Trophoblast cell (in vitro differentiated cells and primary cell): ENCODE data around the gene BATF.
A peak's percentile ranks its signal among the peaks of the same experiment; 100 is the strongest.

ENCODE experiments used
- DNase-seq, 2 donors: peaks; one replicate each; pipeline ENCODE4 v3.0.0-alpha.2; 2016
- H2AFZ ChIP-seq: 2 replicates; pipeline ENCODE4 v1.6.1; 2013; ENCODE audit warnings: low read length, moderate library complexity, mild to moderate bottlenecking; ENCODE audit not compliant: insufficient read depth, poor library complexity
- H2AK5ac ChIP-seq: 2 replicates; pipeline ENCODE4 v1.6.1; 2013; ENCODE audit warnings: mild to moderate bottlenecking, low read length
- H2BK120ac ChIP-seq: 2 replicates; pipeline ENCODE4 v1.6.1; 2013; ENCODE audit warnings: low read length, mild to moderate bottlenecking, moderate library complexity; ENCODE audit not compliant: insufficient read depth, poor library complexity
- H2BK12ac ChIP-seq: 2 replicates; pipeline ENCODE4 v1.6.1; 2013; ENCODE audit warnings: mild to moderate bottlenecking, low read length, moderate library complexity
- H2BK5ac ChIP-seq: 2 replicates; pipeline ENCODE4 v1.6.1; 2013; ENCODE audit warnings: low read length, low read depth, moderate library complexity, mild to moderate bottlenecking; ENCODE audit not compliant: poor library complexity
- H3K14ac ChIP-seq: 2 replicates; pipeline ENCODE4 v1.6.1; 2013; ENCODE audit warnings: mild to moderate bottlenecking, low read length
- H3K18ac ChIP-seq: 2 replicates; pipeline ENCODE4 v1.6.1; 2013; ENCODE audit warnings: mild to moderate bottlenecking, low read length
- H3K23ac ChIP-seq: 2 replicates; pipeline ENCODE4 v1.6.1; 2013; ENCODE audit warnings: low read length
- H3K27ac ChIP-seq: 2 replicates; pipeline ENCODE4 v1.5.1; 2013; ENCODE audit warnings: low read depth, mild to moderate bottlenecking, inconsistent platforms, low read length, moderate library complexity
- H3K27me3 ChIP-seq: 2 replicates; pipeline ENCODE4 v1.6.1; 2013; ENCODE audit warnings: inconsistent platforms, mild to moderate bottlenecking, low read length, moderate library complexity; ENCODE audit not compliant: insufficient read depth
- H3K36me3 ChIP-seq, 2 experiments: 1 replicate in 1 of 2; 2 replicates in 1 of 2; pipeline ENCODE4 v1.6.1; 2013; ENCODE audit warnings: low read length in 2 of 2, mild to moderate bottlenecking in 2 of 2, moderate library complexity in 1 of 2; ENCODE audit not compliant: insufficient read depth in 2 of 2, control insufficient read depth in 1 of 2
- H3K4ac ChIP-seq: 2 replicates; pipeline ENCODE4 v1.6.1; 2013; ENCODE audit warnings: low read depth, mild to moderate bottlenecking, low read length, moderate library complexity
- H3K4me1 ChIP-seq, 2 experiments: 1 replicate in 1 of 2; 2 replicates in 1 of 2; pipeline ENCODE4 v1.6.1; 2013; ENCODE audit warnings: low read length in 2 of 2, mild to moderate bottlenecking in 2 of 2, moderate library complexity in 1 of 2; ENCODE audit not compliant: insufficient read depth in 2 of 2, control insufficient read depth in 1 of 2
- H3K4me2 ChIP-seq: 2 replicates; pipeline ENCODE4 v1.6.1; 2013; ENCODE audit warnings: inconsistent platforms, mild to moderate bottlenecking, low read length, moderate library complexity
- H3K4me3 ChIP-seq: 2 replicates; pipeline ENCODE4 v1.5.1; 2013; ENCODE audit warnings: mild to moderate bottlenecking, low read depth, low read length, inconsistent platforms
- H3K79me1 ChIP-seq: one replicate; pipeline ENCODE4 v1.6.1; 2013; ENCODE audit warnings: low read length
- H3K79me2 ChIP-seq: 2 replicates; pipeline ENCODE4 v1.6.1; 2013; ENCODE audit warnings: low read length, mild to moderate bottlenecking; ENCODE audit not compliant: control insufficient read depth, insufficient read depth, poor library complexity
- H3K9ac ChIP-seq: 2 replicates; pipeline ENCODE4 v1.6.1; 2013; ENCODE audit warnings: mild to moderate bottlenecking, low read length
- H3K9me3 ChIP-seq: 2 replicates; pipeline ENCODE4 v1.6.1; 2013; ENCODE audit warnings: low read depth, mild to moderate bottlenecking, control low read depth, inconsistent platforms, low read length; ENCODE audit not compliant: insufficient read depth
- H4K12ac ChIP-seq: 2 replicates; pipeline ENCODE4 v1.6.1; 2013; ENCODE audit warnings: low read depth, mild to moderate bottlenecking, low read length, moderate library complexity
- H4K8ac ChIP-seq: 2 replicates; pipeline ENCODE4 v1.6.1; 2013; ENCODE audit warnings: low read depth, mild to moderate bottlenecking, low read length, moderate library complexity
- H4K91ac ChIP-seq: one replicate; pipeline ENCODE4 v1.6.1; 2013; ENCODE audit warnings: low read depth, mild to moderate bottlenecking, low read length, moderate library complexity
- WGBS: extraction: QIAGEN DNeasy Blood & Tissue Kit; methylation state at CpG from one replicate; pipeline ENCODE4 v1.1.7; 2013; ENCODE audit warnings: missing lambda C conversion rate; ENCODE audit not compliant: insufficient read length, insufficient coverage; ENCODE audit errors: extremely low coverage; 5-methylcytosine and 5-hydroxymethylcytosine counted together

BATF gene

DNA sequence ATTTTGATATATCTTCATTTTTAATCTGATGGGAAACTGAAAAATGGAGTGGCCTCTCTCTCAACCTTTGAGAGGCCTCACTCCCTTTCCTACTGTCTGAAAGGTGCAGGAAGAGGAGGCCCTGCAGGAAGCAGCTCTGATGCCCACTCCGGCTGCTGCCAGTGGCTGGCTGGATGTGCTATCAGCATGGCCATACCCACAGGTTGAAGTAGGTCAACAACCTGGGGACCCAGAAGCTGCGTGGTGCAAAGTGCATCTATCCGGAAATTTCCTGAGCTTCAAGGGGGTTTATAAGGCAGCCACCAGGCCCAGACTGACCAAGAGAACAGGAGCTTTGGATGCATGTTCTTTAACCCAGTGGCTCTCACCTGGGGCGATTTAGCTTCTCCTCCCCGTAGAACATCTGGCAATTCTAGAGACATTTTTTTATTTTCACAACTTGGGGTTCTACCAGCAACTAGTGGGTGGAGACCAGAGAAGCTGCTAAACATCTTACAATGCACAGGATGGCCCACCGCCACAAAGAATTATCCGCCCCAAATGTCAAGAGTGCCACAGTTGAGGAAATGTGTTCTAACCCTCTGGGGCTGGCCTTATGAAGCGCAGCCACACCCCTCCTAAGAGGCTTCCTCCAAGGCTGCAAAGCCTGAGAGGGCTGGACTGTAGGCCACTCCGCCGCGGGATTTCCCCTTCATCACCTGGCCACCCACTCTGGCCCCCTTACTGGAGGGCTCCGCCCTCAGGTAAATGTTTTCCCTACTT lies 8.2 kb upstream of the BATF start:
- Histone ChIP-seq H3K18ac (no peak overlapping the region), H3K23ac (no peak overlapping the region), H2BK5ac (no peak overlapping the region), H4K91ac (no peak overlapping the region), H3K79me2 (no peaks in the 10 kb centered on the region), H2BK120ac (no peak overlapping the region), H3K79me1 (no peaks in the 10 kb centered on the region), H2AFZ (no peak overlapping the region), H3K4ac (no peak overlapping the region), H3K9me3 (no peaks in the 10 kb centered on the region), H3K36me3 (no peaks in the 10 kb centered on the region), H3K4me2 (no peak overlapping the region), H3K27me3 (no peaks in the 10 kb centered on the region), H3K14ac (no peak overlapping the region), H3K4me1 (no peaks in the 10 kb centered on the region), H2AK5ac (no peak overlapping the region), H3K27ac (no peak overlapping the region), H2BK12ac (no peak overlapping the region), H3K9ac (no peak overlapping the region), H4K12ac (no peak overlapping the region), H3K4me3 (no peak overlapping the region), H4K8ac (no peak overlapping the region)
- DNase-seq: no peak
- WGBS: no CpG with 5 or more reads among the region's 12 CpGs

DNA sequence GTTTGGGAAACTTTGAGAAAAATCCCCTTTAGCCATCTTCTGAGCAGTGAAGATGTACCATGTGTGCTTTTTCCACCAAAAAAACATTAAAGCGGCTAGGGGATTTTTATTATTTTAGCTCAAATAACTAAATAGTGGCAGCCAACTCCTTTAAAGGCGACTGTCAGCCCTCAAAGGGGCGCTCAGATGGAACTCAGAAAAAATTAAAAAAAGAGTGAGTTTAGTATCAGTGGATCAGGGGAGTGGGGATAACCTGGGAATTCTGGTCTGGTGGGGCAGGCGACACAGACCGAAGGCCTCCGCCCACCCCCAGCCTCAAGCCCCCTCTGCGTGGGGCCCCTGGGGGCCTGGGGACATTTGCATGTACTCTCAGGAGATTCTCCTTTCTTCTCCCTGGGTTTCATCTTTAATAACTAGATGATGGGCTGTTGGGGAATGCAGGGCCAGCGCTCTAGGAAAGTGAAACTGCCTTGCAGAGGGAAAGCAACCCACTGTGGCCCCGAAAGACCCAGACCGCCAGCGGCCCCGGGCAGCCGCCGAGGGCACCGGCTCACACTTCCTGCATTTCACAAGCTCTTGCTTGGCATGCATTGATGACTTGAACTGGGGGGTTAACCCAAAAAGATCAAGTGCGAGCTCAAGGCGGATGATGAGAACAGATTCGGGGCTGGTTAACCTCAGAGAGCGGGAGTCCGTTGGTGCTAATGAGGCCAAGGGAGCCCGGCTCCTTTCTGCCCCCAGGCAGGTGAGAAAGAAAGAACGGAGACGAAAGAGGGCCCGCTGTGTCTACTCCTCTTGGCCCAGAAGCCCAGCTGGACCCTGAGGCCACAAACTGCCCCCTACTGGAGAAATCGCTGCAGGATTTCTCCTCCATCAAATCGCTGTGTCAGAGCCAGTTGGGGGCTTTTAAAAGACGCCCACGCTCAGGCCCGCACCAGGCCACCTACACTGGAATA lies 7.3 kb upstream of the BATF start:
- Histone ChIP-seq H2AK5ac (no peak overlapping the region), H3K23ac (no peak overlapping the region), H2BK120ac (no peak overlapping the region), H4K91ac (no peak overlapping the region), H3K79me1 (no peaks in the 10 kb centered on the region), H3K4me1 (no peaks in the 10 kb centered on the region), H4K12ac (no peak overlapping the region), H2BK5ac (no peak overlapping the region), H4K8ac (no peak overlapping the region), H3K14ac (no peak overlapping the region), H3K4me2 (no peak overlapping the region), H3K27ac (no peak overlapping the region), H3K36me3 (no peaks in the 10 kb centered on the region), H3K79me2 (no peaks in the 10 kb centered on the region), H3K4me3 (no peak overlapping the region), H2AFZ (no peak overlapping the region), H3K9me3 (no peaks in the 10 kb centered on the region), H2BK12ac (no peak overlapping the region), H3K4ac (no peak overlapping the region), H3K27me3 (no peaks in the 10 kb centered on the region), H3K18ac (no peak overlapping the region), H3K9ac (no peak overlapping the region)
- no CpG with 5 or more reads among the region's 29 CpGs for WGBS
- peak; percentile 12 to 40 for DNase-seq

DNA sequence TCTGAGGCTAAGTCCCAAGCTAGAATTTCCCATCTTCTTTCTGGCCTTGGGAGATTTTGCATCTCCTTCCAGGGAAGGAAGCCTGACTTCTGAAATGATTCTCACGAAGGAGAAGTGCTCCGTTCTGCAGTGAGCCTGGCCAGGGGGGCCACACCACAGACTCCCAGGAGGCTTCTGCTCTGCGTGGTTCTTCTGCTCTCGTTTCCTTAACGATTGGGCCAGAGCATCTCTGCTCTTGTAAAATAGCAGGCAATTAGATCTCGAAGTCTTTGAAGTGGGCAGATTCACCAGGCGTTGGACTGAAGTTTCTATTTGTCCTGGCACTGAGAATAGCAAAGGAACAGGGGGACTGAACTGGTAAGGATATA lies 6.7 kb upstream of the BATF start:
- peaks cover 3% of the 10 kb centered on the region in 2 experiments for H3K4me1 ChIP-seq

DNA sequence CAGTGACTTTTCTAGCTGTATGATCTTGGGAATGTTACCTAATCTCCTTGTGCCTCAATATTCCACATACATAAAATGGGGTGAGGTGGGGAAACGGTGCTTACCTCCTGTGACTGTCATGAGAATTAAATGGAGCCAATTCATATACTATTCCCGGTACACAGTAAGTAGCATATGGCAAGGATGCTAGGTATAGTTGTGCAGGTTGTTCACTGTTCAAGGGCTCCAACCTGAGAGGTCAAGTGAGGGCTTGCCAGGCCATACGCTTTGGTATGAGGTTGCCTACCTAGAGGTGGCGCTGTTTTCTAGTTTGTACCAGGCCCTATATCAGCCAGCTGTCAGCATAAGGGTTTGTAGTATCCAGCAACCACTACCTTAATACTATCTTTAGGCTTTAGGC lies 3.6 kb upstream of the BATF start:
- no peak overlapping the region for H3K4me3 ChIP-seq
- H2BK120ac ChIP-seq: no peak overlapping the region
- H3K79me1 ChIP-seq: peaks cover 14% of the 10 kb centered on the region
- H2AFZ ChIP-seq: no peak overlapping the region
- H4K91ac ChIP-seq: no peak overlapping the region
- no peaks in the 10 kb centered on the region for H3K27me3 ChIP-seq
- H3K4me1 ChIP-seq: peaks cover 17 to 18% of the 10 kb centered on the region in 2 experiments
- H3K4ac ChIP-seq: no peak overlapping the region
- no peak overlapping the region for H2BK12ac ChIP-seq
- peak; percentile 59 to 84 for DNase-seq
- H3K23ac ChIP-seq: no peak overlapping the region
- no CpG with 5 or more reads among the region's 4 CpGs for WGBS
- no peak overlapping the region for H4K8ac ChIP-seq
- H3K27ac ChIP-seq: no peak overlapping the region
- H2AK5ac ChIP-seq: no peak overlapping the region
- H3K36me3 ChIP-seq: no peaks in the 10 kb centered on the region
- no peak overlapping the region for H3K9ac ChIP-seq
- H3K9me3 ChIP-seq: no peaks in the 10 kb centered on the region
- no peak overlapping the region for H2BK5ac ChIP-seq
- H4K12ac ChIP-seq: no peak overlapping the region
- H3K14ac ChIP-seq: no peak overlapping the region
- no peak overlapping the region for H3K18ac ChIP-seq
- no peak overlapping the region for H3K4me2 ChIP-seq
- H3K79me2 ChIP-seq: peaks cover 5% of the 10 kb centered on the region

More for the DNA sequence above, 6.7 kb upstream of the BATF start:
- H4K8ac ChIP-seq: no peak overlapping the region
- no peaks in the 10 kb centered on the region for H3K79me2 ChIP-seq
- no peak overlapping the region for H4K12ac ChIP-seq
- no peak overlapping the region for H3K14ac ChIP-seq
- H3K18ac ChIP-seq: no peak overlapping the region
- no peak overlapping the region for H3K27ac ChIP-seq
- H3K36me3 ChIP-seq: no peaks in the 10 kb centered on the region
- H2AK5ac ChIP-seq: no peak overlapping the region
- H2BK120ac ChIP-seq: no peak overlapping the region
- H3K79me1 ChIP-seq: peaks cover 4% of the 10 kb centered on the region
- WGBS: no CpG with 5 or more reads among the region's 7 CpGs
- H3K23ac ChIP-seq: no peak overlapping the region
- no peak overlapping the region for H4K91ac ChIP-seq
- no peak overlapping the region for H3K4ac ChIP-seq
- H3K27me3 ChIP-seq: no peaks in the 10 kb centered on the region
- no peak overlapping the region for H3K4me3 ChIP-seq
- no peak overlapping the region for H3K9ac ChIP-seq
- no peaks in the 10 kb centered on the region for H3K9me3 ChIP-seq
- no peak overlapping the region for H3K4me2 ChIP-seq
- H2BK12ac ChIP-seq: no peak overlapping the region
- H2AFZ ChIP-seq: no peak overlapping the region
- H2BK5ac ChIP-seq: no peak overlapping the region
- no peak for DNase-seq
